ENCODE measurements around the gene TBL3. TPM values are rescaled to one million over a fixed set of nuclear protein-coding genes. Genes with fewer than 3 reads are reported as not detected.

TBL3 gene
- total and polyA plus RNA-seq, 9 of the 15 experiments (the other 6 are each of a cell fraction or from before 2014, with no cell fraction given): 0.97 to 117 (median 24.5) TPM

DNA sequence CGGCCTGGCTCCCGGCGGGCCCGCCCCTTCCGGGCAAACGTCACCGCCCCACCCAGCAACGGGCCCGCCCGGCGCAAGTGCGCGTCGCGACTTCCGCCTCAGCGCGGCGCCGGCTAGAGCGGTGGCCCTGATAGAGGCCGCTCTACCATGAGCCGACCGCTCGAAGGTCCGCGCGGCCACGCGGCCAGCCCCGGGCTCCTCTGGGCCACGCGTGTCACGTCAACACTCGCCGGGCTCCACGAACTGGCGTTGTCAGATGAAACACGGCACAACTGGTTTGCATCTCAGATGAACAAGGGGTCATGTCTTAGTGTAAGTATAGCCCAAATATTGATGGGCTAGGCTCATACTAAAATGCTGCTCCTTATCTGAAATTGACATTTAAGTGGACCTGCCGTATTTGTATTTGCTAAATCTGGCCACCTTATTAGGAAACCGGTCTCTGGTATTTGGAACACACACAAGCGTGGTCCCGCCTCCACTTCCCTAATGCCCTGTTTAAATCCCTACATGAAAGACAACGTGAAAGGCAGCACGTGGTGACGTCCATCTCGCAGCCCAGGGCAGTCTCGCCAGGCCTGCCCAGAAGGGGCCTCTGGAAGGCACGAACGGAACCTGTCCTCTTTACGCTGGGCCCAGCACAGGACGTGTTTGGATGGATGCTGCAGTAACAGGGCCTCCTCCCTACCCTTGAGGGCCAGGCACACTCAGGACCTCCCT, 38.1 kb downstream of the TBL3 start, which contains the start of gene ZNF598 (continued):
- TF ChIP-seq, protein P1, sequence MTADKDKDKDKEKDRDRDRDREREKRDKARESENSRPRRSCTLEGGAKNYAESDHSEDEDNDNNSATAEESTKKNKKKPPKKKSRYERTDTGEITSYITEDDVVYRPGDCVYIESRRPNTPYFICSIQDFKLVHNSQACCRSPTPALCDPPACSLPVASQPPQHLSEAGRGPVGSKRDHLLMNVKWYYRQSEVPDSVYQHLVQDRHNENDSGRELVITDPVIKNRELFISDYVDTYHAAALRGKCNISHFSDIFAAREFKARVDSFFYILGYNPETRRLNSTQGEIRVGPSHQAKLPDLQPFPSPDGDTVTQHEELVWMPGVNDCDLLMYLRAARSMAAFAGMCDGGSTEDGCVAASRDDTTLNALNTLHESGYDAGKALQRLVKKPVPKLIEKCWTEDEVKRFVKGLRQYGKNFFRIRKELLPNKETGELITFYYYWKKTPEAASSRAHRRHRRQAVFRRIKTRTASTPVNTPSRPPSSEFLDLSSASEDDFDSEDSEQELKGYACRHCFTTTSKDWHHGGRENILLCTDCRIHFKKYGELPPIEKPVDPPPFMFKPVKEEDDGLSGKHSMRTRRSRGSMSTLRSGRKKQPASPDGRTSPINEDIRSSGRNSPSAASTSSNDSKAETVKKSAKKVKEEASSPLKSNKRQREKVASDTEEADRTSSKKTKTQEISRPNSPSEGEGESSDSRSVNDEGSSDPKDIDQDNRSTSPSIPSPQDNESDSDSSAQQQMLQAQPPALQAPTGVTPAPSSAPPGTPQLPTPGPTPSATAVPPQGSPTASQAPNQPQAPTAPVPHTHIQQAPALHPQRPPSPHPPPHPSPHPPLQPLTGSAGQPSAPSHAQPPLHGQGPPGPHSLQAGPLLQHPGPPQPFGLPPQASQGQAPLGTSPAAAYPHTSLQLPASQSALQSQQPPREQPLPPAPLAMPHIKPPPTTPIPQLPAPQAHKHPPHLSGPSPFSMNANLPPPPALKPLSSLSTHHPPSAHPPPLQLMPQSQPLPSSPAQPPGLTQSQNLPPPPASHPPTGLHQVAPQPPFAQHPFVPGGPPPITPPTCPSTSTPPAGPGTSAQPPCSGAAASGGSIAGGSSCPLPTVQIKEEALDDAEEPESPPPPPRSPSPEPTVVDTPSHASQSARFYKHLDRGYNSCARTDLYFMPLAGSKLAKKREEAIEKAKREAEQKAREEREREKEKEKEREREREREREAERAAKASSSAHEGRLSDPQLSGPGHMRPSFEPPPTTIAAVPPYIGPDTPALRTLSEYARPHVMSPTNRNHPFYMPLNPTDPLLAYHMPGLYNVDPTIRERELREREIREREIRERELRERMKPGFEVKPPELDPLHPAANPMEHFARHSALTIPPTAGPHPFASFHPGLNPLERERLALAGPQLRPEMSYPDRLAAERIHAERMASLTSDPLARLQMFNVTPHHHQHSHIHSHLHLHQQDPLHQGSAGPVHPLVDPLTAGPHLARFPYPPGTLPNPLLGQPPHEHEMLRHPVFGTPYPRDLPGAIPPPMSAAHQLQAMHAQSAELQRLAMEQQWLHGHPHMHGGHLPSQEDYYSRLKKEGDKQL (CRISPR knock-in tag; IDR thresholded peaks at IDR 0.05; ENCODE audit: borderline replicate concordance): no peak
- no peak for TF ChIP-seq SREBF1 (IDR thresholded peaks at IDR 0.05; ENCODE audit: borderline replicate concordance, low read depth, low read length)
- TF ChIP-seq, protein P2, sequence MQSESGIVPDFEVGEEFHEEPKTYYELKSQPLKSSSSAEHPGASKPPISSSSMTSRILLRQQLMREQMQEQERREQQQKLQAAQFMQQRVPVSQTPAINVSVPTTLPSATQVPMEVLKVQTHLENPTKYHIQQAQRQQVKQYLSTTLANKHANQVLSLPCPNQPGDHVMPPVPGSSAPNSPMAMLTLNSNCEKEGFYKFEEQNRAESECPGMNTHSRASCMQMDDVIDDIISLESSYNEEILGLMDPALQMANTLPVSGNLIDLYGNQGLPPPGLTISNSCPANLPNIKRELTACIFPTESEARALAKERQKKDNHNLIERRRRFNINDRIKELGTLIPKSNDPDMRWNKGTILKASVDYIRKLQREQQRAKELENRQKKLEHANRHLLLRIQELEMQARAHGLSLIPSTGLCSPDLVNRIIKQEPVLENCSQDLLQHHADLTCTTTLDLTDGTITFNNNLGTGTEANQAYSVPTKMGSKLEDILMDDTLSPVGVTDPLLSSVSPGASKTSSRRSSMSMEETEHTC (IDR thresholded peaks at IDR 0.05): no peak
- no peak for TF ChIP-seq WHSC1 (IDR thresholded peaks at IDR 0.05; ENCODE audit: low read length)
- TF ChIP-seq ZBTB2 (IDR thresholded peaks at IDR 0.05): 0 out of 2 replicates have a peak, but pooled peaks have one; percentile 35
- TF ChIP-seq MYC (IDR thresholded peaks at IDR 0.05; ENCODE audit: low read depth, low read length): peak; percentile 99
- TF ChIP-seq MYC (CRISPR knock-in tag; IDR thresholded peaks at IDR 0.05; ENCODE audit: borderline replicate concordance, low read depth): peak; percentile 98
- TF ChIP-seq CCAR2 (IDR thresholded peaks at IDR 0.05; ENCODE audit: low read depth, low read length): no peak
- 0 out of 2 replicates have a peak, but pooled peaks have one; percentile 38 for TF ChIP-seq DIDO1 (tag; IDR thresholded peaks at IDR 0.05; ENCODE audit: low read depth)
- no peak for TF ChIP-seq IRF2 (CRISPR knock-in tag; IDR thresholded peaks at IDR 0.05)
- TF ChIP-seq, protein P3, sequence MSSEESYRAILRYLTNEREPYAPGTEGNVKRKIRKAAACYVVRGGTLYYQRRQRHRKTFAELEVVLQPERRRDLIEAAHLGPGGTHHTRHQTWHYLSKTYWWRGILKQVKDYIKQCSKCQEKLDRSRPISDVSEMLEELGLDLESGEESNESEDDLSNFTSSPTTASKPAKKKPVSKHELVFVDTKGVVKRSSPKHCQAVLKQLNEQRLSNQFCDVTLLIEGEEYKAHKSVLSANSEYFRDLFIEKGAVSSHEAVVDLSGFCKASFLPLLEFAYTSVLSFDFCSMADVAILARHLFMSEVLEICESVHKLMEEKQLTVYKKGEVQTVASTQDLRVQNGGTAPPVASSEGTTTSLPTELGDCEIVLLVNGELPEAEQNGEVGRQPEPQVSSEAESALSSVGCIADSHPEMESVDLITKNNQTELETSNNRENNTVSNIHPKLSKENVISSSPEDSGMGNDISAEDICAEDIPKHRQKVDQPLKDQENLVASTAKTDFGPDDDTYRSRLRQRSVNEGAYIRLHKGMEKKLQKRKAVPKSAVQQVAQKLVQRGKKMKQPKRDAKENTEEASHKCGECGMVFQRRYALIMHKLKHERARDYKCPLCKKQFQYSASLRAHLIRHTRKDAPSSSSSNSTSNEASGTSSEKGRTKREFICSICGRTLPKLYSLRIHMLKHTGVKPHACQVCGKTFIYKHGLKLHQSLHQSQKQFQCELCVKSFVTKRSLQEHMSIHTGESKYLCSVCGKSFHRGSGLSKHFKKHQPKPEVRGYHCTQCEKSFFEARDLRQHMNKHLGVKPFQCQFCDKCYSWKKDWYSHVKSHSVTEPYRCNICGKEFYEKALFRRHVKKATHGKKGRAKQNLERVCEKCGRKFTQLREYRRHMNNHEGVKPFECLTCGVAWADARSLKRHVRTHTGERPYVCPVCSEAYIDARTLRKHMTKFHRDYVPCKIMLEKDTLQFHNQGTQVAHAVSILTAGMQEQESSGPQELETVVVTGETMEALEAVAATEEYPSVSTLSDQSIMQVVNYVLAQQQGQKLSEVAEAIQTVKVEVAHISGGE (CRISPR knock-in tag; IDR thresholded peaks at IDR 0.05): peak in 2 of 3 experiments; percentile 32 to 82; a peak in 3 of 6 replicates
- TF ChIP-seq EGR1 (conservative IDR thresholded peaks at IDR 0.05): no peak
- TF ChIP-seq SREBF2 (CRISPR knock-in tag; IDR thresholded peaks at IDR 0.05): no peak
- no peak for TF ChIP-seq PRPF4 (IDR thresholded peaks at IDR 0.05; ENCODE audit: insufficient read depth, low read depth, low read length, poor library complexity, severe bottlenecking)
- TF ChIP-seq NCOA1 (IDR thresholded peaks at IDR 0.05; ENCODE audit: low read depth): no peak
